Measurements from ENCODE around the gene FAM83E. TPM values are rescaled to one million over a fixed set of nuclear protein-coding genes. Genes with fewer than 3 reads are reported as not detected.
A peak's percentile ranks its signal among the peaks of the same experiment; 100 is the strongest.

Gene FAM83E
- polyA plus RNA-seq, 2 of the 4 experiments (the other 2 are of a cell fraction) = 0.16 to 0.41 TPM

DNA sequence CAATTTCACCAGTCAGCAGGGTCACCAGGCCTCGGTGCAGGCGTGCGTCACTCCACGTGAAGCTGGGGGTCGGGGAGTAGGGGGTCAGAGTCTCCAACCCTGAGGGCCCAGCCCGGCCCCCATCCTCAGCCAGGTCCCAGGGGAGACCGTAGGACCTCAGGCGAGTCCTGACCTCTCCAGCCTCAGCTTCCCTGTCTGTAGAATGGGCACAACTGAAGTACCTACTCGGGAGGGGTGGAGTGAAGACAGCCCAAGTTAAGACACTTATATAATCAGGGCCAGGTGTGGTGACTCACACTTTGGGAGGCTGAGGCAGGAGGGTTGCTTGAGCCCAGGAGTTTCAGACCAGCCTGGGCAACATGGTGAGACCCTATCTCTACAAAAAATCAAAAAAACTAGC lies 11.0 kb downstream of the FAM83E start:
- H3K27ac ChIP-seq = no peak overlapping the region; a peak in 1 of 6 replicates
- no peak overlapping the region for H3K4me3 ChIP-seq
- CTCF ChIA-PET = interaction anchor here (18.9 kb wide), 1 partner anchor 15 kb away, joined by 396 read pairs; no protein-coding TSS in a partner anchor
- no peak for ATAC-seq
- DNase-seq (ENCODE audit: low read depth in 1 of 2, low spot score in 1 of 2) = no peak
- H3K4me2 ChIP-seq = no peak overlapping the region
- no peaks in the 10 kb centered on the region for H3K9me3 ChIP-seq
- H3K4me1 ChIP-seq = peaks cover 14% of the 10 kb centered on the region
- POLR2A ChIA-PET = no interaction called here
- no peak for FAIRE-seq
- WGBS (ENCODE audit: missing lambda C conversion rate) = 87% methylated on average over 9 of the region's 9 CpGs
- TF ChIP-seq BHLHE40 (IDR thresholded peaks at IDR 0.05; ENCODE audit: low read depth, low read length) = no peak
- TF ChIP-seq RFX5 (IDR thresholded peaks at IDR 0.05) = no peak
- TF ChIP-seq RAD21 (conservative IDR thresholded peaks at IDR 0.05 in 1 of 2, IDR thresholded peaks at IDR 0.05 in 1 of 2) = no peak
- TF ChIP-seq ZNF302 (CRISPR knock-in tag; IDR thresholded peaks at IDR 0.05) = no peak
- no peak for TF ChIP-seq CEBPB (IDR thresholded peaks at IDR 0.05)
- no peak for TF ChIP-seq POLR2A (IDR thresholded peaks at IDR 0.05; ENCODE audit: low read length)
- TF ChIP-seq PHF8 (IDR thresholded peaks at IDR 0.05; ENCODE audit: borderline replicate concordance, low read depth) = no peak
- TF ChIP-seq, protein P1, sequence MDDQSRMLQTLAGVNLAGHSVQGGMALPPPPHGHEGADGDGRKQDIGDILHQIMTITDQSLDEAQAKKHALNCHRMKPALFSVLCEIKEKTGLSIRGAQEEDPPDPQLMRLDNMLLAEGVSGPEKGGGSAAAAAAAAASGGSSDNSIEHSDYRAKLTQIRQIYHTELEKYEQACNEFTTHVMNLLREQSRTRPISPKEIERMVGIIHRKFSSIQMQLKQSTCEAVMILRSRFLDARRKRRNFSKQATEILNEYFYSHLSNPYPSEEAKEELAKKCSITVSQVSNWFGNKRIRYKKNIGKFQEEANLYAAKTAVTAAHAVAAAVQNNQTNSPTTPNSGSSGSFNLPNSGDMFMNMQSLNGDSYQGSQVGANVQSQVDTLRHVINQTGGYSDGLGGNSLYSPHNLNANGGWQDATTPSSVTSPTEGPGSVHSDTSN (IDR thresholded peaks at IDR 0.05) = no peak
- no peak for TF ChIP-seq MYC (IDR thresholded peaks at IDR 0.05; ENCODE audit: borderline replicate concordance, low read length)
- no peak for TF ChIP-seq EHMT2 (IDR thresholded peaks at IDR 0.05; ENCODE audit: low read depth)
- no peak for TF ChIP-seq ESRRA (IDR thresholded peaks at IDR 0.05; ENCODE audit: borderline replicate concordance, low read length)
- no peak for TF ChIP-seq SREBF2 (IDR thresholded peaks at IDR 0.05)
- TF ChIP-seq SMC3 (IDR thresholded peaks at IDR 0.05) = no peak
- peak; percentile 64; the same call in 1 of the 2 replicates for TF ChIP-seq KDM1A (IDR thresholded peaks at IDR 0.05; ENCODE audit: low read depth)
- TF ChIP-seq, protein P2, sequence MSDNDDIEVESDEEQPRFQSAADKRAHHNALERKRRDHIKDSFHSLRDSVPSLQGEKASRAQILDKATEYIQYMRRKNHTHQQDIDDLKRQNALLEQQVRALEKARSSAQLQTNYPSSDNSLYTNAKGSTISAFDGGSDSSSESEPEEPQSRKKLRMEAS (IDR thresholded peaks at IDR 0.05) = no peak
- no peak for TF ChIP-seq HOXB5 (CRISPR knock-in tag; IDR thresholded peaks at IDR 0.05)
- TF ChIP-seq FOSL2 (IDR thresholded peaks at IDR 0.05) = no peak
- TF ChIP-seq FOSL2 (CRISPR knock-in tag; IDR thresholded peaks at IDR 0.05) = 0 out of 2 replicates have a peak, but pooled peaks have one; percentile 18

DNA sequence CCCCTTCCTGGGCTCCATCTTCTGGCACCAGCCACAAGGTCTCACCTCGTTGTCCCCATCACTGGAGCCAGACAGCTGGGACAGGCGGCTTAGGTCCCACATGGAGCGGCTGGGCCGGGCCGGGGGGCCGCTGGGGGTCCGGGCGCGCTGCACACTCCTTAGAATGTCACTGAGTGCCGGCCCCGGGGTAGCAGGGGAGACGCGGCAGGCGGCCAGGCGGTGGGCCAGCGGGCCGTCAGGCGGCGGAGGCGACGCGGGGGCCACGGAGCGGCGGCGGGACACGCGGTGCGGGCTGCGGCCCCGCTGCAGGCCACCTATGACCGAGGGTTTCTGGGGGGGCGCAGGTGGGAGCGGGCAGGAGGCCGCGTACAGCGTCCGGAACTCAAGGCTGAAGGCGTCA lies 11.4 kb downstream of the FAM83E start:
- no peak for FAIRE-seq
- POLR2A ChIA-PET = no interaction called here
- H3K4me2 ChIP-seq = no peak overlapping the region
- no peak for TF ChIP-seq JUN (IDR thresholded peaks at IDR 0.05)
- no peak for TF ChIP-seq CHD2 (IDR thresholded peaks at IDR 0.05; ENCODE audit: low read length, partially characterized antibody)
- TF ChIP-seq, protein P1 (IDR thresholded peaks at IDR 0.05) = no peak
- no peak for TF ChIP-seq MAZ (IDR thresholded peaks at IDR 0.05; ENCODE audit: borderline replicate concordance, low read depth, low read length)
- TF ChIP-seq, protein P3, sequence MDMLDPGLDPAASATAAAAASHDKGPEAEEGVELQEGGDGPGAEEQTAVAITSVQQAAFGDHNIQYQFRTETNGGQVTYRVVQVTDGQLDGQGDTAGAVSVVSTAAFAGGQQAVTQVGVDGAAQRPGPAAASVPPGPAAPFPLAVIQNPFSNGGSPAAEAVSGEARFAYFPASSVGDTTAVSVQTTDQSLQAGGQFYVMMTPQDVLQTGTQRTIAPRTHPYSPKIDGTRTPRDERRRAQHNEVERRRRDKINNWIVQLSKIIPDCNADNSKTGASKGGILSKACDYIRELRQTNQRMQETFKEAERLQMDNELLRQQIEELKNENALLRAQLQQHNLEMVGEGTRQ (IDR thresholded peaks at IDR 0.05) = no peak
- no peak for TF ChIP-seq BHLHE40 (IDR thresholded peaks at IDR 0.05; ENCODE audit: low read depth, low read length)
- TF ChIP-seq, protein P4, sequence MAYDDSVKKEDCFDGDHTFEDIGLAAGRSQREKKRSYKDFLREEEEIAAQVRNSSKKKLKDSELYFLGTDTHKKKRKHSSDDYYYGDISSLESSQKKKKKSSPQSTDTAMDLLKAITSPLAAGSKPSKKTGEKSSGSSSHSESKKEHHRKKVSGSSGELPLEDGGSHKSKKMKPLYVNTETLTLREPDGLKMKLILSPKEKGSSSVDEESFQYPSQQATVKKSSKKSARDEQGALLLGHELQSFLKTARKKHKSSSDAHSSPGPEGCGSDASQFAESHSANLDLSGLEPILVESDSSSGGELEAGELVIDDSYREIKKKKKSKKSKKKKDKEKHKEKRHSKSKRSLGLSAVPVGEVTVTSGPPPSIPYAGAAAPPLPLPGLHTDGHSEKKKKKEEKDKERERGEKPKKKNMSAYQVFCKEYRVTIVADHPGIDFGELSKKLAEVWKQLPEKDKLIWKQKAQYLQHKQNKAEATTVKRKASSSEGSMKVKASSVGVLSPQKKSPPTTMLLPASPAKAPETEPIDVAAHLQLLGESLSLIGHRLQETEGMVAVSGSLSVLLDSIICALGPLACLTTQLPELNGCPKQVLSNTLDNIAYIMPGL (CRISPR knock-in tag; IDR thresholded peaks at IDR 0.05; ENCODE audit: borderline replicate concordance) = no peak
- TF ChIP-seq EHF (CRISPR knock-in tag; IDR thresholded peaks at IDR 0.05) = no peak
- no peak for TF ChIP-seq HOXB13 (CRISPR knock-in tag; IDR thresholded peaks at IDR 0.05; ENCODE audit: low read depth)
- no peak for TF ChIP-seq TP53 (CRISPR knock-in tag; IDR thresholded peaks at IDR 0.05)
- TF ChIP-seq, protein P5, sequence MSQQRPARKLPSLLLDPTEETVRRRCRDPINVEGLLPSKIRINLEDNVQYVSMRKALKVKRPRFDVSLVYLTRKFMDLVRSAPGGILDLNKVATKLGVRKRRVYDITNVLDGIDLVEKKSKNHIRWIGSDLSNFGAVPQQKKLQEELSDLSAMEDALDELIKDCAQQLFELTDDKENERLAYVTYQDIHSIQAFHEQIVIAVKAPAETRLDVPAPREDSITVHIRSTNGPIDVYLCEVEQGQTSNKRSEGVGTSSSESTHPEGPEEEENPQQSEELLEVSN (IDR thresholded peaks at IDR 0.05; ENCODE audit: borderline replicate concordance, low read depth) = no peak
- peaks cover 14% of the 10 kb centered on the region for H3K4me1 ChIP-seq
- no peak for ATAC-seq
- CTCF ChIA-PET = interaction anchor here (18.9 kb wide), 1 partner anchor 14 kb away, joined by 396 read pairs; no protein-coding TSS in a partner anchor
- DNase-seq (ENCODE audit: low read depth in 1 of 2, low spot score in 1 of 2) = no peak
- H3K9me3 ChIP-seq = no peaks in the 10 kb centered on the region
- peak overlapping the region in 1 of 2 experiments; percentile 66; a peak in 2 of 6 replicates for H3K27ac ChIP-seq
- 95% methylated on average over 39 of the region's 39 CpGs for WGBS (ENCODE audit: missing lambda C conversion rate)
- H3K4me3 ChIP-seq = no peak overlapping the region
